HepG2 (cell line): ENCODE measurements around the gene FRMD4A.
"Not testable (repeated sequence)": the region's sequence is repeated elsewhere in the genome, so short reads cannot be mapped to it uniquely, and the experiment has no call there.

Source experiments
- KAT2B ChIP-seq: fragments of 150-350 bp; IDR thresholded peaks from 2 replicates; pipeline ENCODE4 v1.6.1; 2014; ENCODE audit warnings: low read depth, low read length, borderline replicate concordance
- SUZ12 ChIP-seq: fragments of 150-350 bp; IDR thresholded peaks from 2 replicates; pipeline ENCODE4 v1.6.1; 2014; ENCODE audit warnings: low read depth, low read length
- ZNF432 ChIP-seq: sonication (generic); formaldehyde crosslinking; IDR thresholded peaks from 2 replicates; pipeline ENCODE4 v1.5.0; 2020; ENCODE audit warnings: missing genetic modification reagents, mild to moderate bottlenecking, borderline replicate concordance
- TF ChIP-seq, protein P1 (sequence below): sonication (generic); formaldehyde crosslinking; conservative IDR thresholded peaks from 2 replicates; pipeline ENCODE4 v1.5.0; 2020; ENCODE audit warnings: missing genetic modification reagents
- TF ChIP-seq, protein P2 (sequence below): sonication (generic); formaldehyde crosslinking; IDR thresholded peaks from 2 replicates; pipeline ENCODE4 v1.5.0; 2020; ENCODE audit warnings: mild to moderate bottlenecking, missing genetic modification reagents, moderate library complexity
- TF ChIP-seq, protein P3 (sequence below): sonication (generic); formaldehyde crosslinking; IDR thresholded peaks from 2 replicates; pipeline ENCODE4 v1.4.0; 2020; ENCODE audit warnings: missing genetic modification reagents, mild to moderate bottlenecking, borderline replicate concordance

DNA sequence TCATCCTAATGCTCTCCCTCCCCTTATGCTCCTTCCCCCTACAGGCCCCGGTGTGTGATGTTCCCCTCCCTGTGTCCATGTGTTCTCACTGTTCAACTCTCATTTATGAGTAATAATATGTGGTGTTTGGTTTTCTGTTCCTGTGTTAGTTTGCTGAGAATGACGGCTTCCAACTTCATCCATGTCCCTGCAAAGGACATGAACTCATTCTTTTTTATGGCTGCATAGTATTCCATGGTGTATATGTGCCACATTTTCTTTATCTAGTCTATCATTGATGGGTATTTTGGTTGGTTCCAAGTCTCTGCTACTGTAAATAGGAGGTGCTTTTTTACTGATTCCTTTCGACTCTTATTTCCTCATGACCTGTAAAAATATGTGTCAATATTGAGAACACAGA lies 92.1 kb downstream of the FRMD4A start:
- TF ChIP-seq, protein P1, sequence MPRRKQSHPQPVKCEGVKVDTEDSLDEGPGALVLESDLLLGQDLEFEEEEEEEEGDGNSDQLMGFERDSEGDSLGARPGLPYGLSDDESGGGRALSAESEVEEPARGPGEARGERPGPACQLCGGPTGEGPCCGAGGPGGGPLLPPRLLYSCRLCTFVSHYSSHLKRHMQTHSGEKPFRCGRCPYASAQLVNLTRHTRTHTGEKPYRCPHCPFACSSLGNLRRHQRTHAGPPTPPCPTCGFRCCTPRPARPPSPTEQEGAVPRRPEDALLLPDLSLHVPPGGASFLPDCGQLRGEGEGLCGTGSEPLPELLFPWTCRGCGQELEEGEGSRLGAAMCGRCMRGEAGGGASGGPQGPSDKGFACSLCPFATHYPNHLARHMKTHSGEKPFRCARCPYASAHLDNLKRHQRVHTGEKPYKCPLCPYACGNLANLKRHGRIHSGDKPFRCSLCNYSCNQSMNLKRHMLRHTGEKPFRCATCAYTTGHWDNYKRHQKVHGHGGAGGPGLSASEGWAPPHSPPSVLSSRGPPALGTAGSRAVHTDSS (CRISPR knock-in tag), result not testable (repeated sequence)
- TF ChIP-seq KAT2B, ZNF432, SUZ12: not testable (repeated sequence)
- TF ChIP-seq, protein P2, sequence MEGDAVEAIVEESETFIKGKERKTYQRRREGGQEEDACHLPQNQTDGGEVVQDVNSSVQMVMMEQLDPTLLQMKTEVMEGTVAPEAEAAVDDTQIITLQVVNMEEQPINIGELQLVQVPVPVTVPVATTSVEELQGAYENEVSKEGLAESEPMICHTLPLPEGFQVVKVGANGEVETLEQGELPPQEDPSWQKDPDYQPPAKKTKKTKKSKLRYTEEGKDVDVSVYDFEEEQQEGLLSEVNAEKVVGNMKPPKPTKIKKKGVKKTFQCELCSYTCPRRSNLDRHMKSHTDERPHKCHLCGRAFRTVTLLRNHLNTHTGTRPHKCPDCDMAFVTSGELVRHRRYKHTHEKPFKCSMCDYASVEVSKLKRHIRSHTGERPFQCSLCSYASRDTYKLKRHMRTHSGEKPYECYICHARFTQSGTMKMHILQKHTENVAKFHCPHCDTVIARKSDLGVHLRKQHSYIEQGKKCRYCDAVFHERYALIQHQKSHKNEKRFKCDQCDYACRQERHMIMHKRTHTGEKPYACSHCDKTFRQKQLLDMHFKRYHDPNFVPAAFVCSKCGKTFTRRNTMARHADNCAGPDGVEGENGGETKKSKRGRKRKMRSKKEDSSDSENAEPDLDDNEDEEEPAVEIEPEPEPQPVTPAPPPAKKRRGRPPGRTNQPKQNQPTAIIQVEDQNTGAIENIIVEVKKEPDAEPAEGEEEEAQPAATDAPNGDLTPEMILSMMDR, result not testable (repeated sequence)
- TF ChIP-seq, protein P3, sequence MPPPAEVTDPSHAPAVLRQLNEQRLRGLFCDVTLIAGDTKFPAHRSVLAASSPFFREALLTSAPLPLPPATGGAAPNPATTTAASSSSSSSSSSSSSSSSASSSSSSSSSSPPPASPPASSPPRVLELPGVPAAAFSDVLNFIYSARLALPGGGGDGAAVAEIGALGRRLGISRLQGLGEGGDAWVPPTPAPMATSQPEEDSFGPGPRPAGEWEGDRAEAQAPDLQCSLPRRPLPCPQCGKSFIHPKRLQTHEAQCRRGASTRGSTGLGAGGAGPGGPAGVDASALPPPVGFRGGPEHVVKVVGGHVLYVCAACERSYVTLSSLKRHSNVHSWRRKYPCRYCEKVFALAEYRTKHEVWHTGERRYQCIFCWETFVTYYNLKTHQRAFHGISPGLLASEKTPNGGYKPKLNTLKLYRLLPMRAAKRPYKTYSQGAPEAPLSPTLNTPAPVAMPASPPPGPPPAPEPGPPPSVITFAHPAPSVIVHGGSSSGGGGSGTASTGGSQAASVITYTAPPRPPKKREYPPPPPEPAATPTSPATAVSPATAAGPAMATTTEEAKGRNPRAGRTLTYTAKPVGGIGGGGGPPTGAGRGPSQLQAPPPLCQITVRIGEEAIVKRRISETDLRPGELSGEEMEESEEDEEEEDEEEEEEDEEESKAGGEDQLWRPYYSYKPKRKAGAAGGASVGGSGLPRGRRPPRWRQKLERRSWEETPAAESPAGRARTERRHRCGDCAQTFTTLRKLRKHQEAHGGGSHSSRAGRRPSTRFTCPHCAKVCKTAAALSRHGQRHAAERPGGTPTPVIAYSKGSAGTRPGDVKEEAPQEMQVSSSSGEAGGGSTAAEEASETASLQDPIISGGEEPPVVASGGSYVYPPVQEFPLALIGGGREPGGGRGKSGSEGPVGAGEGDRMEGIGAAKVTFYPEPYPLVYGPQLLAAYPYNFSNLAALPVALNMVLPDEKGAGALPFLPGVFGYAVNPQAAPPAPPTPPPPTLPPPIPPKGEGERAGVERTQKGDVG (CRISPR knock-in tag), result not testable (repeated sequence)
